C4-2B (cell line): ENCODE data around the gene CREB3L1.

Experiments used
- CTCF ChIP-seq: fragments of 450-650 bp; conservative IDR thresholded peaks from 2 replicates; pipeline ENCODE4 v1.5.1; 2017; ENCODE audit warnings: mild to moderate bottlenecking
- ZFX ChIP-seq: fragments of 450-650 bp; IDR thresholded peaks from 2 replicates; pipeline ENCODE4 v1.6.1; 2017

- TF ChIP-seq CTCF = no peak
- no peak for TF ChIP-seq ZFX
Observed at GRCh38 chr11:46348566-46349401, 71.3 kb downstream of the CREB3L1 start.
